OCI-LY7 (cell line): ENCODE results near the gene DBN1. TPM values are rescaled to one million over a fixed set of nuclear protein-coding genes. Genes with fewer than 3 reads are reported as not detected.

Experiments used
- BruUV-seq: library from RNA; stranded (reverse); fragments of 400-500 nt; replicated peaks from 2 replicates; lab custom pipeline; 2021; lab: Mats Ljungman, UMichigan
- CTCF ChIA-PET: fragments of 300-600 bp; sonication (Branson Sonifier 250); formaldehyde crosslinking; loops from one replicate; lab custom pipeline; 2022; ENCODE audit warnings: antibody characterized with exemption; ENCODE audit not compliant: unreplicated experiment; lab: Charles Lee
- POLR2A ChIA-PET: fragments of 300-600 bp; sonication (Branson Sonifier 250); formaldehyde crosslinking; loops from one replicate; lab custom pipeline; 2022; ENCODE audit warnings: antibody characterized with exemption; lab: Charles Lee
- DNase-seq: peaks from one replicate; pipeline ENCODE4 v3.0.0-alpha.2; 2015; ENCODE audit warnings: low spot score
- H2AFZ ChIP-seq: fragments of 200-600 bp; sonication (generic), shearing (Covaris generic); 2 replicates; pipeline ENCODE4 v1.6.1; 2014; ENCODE audit warnings: mild to moderate bottlenecking, antibody characterized with exemption, low read length, moderate library complexity
- H3K27ac ChIP-seq: fragments of 200-600 bp; sonication (generic); 2 replicates; pipeline ENCODE4 v1.5.1; 2014; ENCODE audit warnings: mixed run types, low read depth, mild to moderate bottlenecking, moderate library complexity, low read length, inconsistent platforms; ENCODE audit not compliant: poor library complexity, severe bottlenecking
- H3K36me3 ChIP-seq: fragments of 200-600 bp; sonication (generic); 2 replicates; pipeline ENCODE4 v1.6.1; 2014; ENCODE audit warnings: mild to moderate bottlenecking, antibody characterized with exemption, low read length, moderate library complexity, mixed read lengths; ENCODE audit not compliant: insufficient read depth
- H3K4me1 ChIP-seq: fragments of 200-600 bp; sonication (generic); 2 replicates; pipeline ENCODE4 v1.5.1; 2014; ENCODE audit warnings: mild to moderate bottlenecking, low read length; ENCODE audit not compliant: insufficient read depth, poor library complexity, severe bottlenecking
- H3K4me2 ChIP-seq: fragments of 200-600 bp; sonication (generic); 2 replicates; pipeline ENCODE4 v1.6.1; 2014; ENCODE audit warnings: mild to moderate bottlenecking, low read length
- H3K4me3 ChIP-seq: fragments of 200-600 bp; sonication (generic); 2 replicates; pipeline ENCODE4 v1.5.1; 2014; ENCODE audit warnings: mild to moderate bottlenecking, low read depth, low read length; ENCODE audit not compliant: poor library complexity, severe bottlenecking
- H3K79me2 ChIP-seq: fragments of 200-600 bp; sonication (generic); 2 replicates; pipeline ENCODE4 v1.6.1; 2016; ENCODE audit warnings: low read depth, mild to moderate bottlenecking, low read length, moderate library complexity, mixed read lengths; ENCODE audit not compliant: insufficient read depth
- H3K9me2 ChIP-seq: fragments of 200-600 bp; sonication (generic); 2 replicates; pipeline ENCODE4 v1.6.1; 2016; ENCODE audit warnings: mild to moderate bottlenecking, low read length, mixed read lengths; ENCODE audit not compliant: insufficient read depth
- H3K9me3 ChIP-seq: fragments of 200-600 bp; sonication (generic); 2 replicates; pipeline ENCODE4 v1.6.1; 2014; ENCODE audit warnings: mild to moderate bottlenecking, mixed run types, low read length, mixed read lengths
- H4K20me1 ChIP-seq: fragments of 200-600 bp; sonication (generic); 2 replicates; pipeline ENCODE4 v1.6.1; 2014; ENCODE audit warnings: mild to moderate bottlenecking, antibody characterized with exemption, low read length, moderate library complexity, mixed read lengths; ENCODE audit not compliant: insufficient read depth
- EZH2phosphoT487 ChIP-seq: fragments of 200-600 bp; sonication (generic); IDR thresholded peaks from 2 replicates; pipeline ENCODE4 v1.6.1; 2018; ENCODE audit warnings: low read depth, borderline replicate concordance, mild to moderate bottlenecking, mixed run types, antibody characterized with exemption, low read length, moderate library complexity, mixed read lengths
- intact Hi-C: fragments of 100-400 bp; cut with micrococcal nuclease; formaldehyde crosslinking; loops from one replicate; pipeline ENCODE4 v1.10.0; 2022; ENCODE audit not compliant: unreplicated experiment
- total RNA-seq, 2 experiments: library from RNA; depleted of rRNA in 1 of 2; stranded (reverse); fragments of >200 nt in 1 of 2; shearing (Covaris generic) in 1 of 2; gene quantifications; 2 replicates each; pipeline ENCODE4 v1.2.3, GENCODE V29; 2014 to 2022
- TF ChIP-seq, protein P1 (sequence below): fragments of 200-600 bp; sonication (generic); conservative IDR thresholded peaks from 2 replicates; pipeline ENCODE4 v1.5.1; 2014; ENCODE audit warnings: mild to moderate bottlenecking, antibody characterized with exemption, low read length, moderate library complexity, mixed read lengths

The DBN1 gene
- total RNA-seq, 2 experiments from 2014 or later = 11.7 to 22.0 TPM

DNA sequence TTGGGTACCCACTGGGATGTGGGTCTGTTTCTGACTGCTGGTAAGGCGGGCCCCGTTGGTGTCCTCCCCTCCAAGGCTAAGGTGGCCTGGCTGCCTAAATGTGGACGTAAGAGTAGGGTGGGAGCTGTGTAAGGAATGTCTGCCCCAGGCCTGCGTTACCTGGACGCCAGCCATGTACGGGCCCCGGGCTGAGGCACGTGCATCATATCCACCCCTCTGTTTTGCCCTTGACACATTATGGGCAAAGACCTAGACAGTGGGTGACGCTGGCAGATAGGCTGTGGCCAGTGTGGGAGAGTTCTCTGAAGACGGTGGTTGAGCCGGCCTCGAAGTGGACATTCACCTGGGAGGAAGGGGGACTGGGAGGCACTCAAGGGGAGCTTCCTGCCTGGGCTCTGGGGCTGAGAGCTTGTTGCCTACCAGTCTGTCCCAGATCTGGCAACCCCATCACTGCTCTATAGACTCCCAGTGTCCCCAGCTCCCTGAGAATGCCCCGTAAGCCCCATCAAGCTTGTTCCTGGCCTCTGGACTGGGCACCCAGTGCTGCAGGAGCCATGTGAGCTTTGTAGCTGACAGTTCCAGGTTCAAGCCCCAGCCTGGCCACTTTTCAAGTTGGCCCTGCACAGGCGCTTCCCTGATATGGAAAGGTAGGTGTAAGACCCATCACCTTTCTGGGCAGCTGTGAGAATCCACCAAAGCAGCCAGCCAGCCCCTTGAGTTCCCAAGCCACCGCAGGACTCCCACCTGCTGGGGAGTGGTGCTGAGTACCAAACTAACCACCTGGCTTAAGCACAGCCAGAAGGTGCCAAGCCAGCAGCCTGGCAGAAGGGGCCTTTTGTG lies 30.1 kb downstream of the DBN1 start:
- Histone ChIP-seq H3K9me3 (no peaks in the 10 kb centered on the region), H3K79me2 (no peaks in the 10 kb centered on the region), H3K4me2 (no peak overlapping the region), H3K9me2 (no peaks in the 10 kb centered on the region), H4K20me1 (no peaks in the 10 kb centered on the region), H3K4me3 (no peak overlapping the region), H3K27ac (no peak overlapping the region), H2AFZ (no peak overlapping the region), H3K4me1 (peaks cover 34% of the 10 kb centered on the region), H3K36me3 (peaks cover 40% of the 10 kb centered on the region)
- intact Hi-C loops = no loop called here
- no TSS peak for BruUV-seq
- POLR2A ChIA-PET = interaction anchor here (0.7 kb wide), 1 partner anchor 16 kb away, joined by 3 read pairs; no protein-coding TSS in a partner anchor
- peak; percentile 25 for DNase-seq
- CTCF ChIA-PET = no interaction called here
- TF ChIP-seq, protein P1, sequence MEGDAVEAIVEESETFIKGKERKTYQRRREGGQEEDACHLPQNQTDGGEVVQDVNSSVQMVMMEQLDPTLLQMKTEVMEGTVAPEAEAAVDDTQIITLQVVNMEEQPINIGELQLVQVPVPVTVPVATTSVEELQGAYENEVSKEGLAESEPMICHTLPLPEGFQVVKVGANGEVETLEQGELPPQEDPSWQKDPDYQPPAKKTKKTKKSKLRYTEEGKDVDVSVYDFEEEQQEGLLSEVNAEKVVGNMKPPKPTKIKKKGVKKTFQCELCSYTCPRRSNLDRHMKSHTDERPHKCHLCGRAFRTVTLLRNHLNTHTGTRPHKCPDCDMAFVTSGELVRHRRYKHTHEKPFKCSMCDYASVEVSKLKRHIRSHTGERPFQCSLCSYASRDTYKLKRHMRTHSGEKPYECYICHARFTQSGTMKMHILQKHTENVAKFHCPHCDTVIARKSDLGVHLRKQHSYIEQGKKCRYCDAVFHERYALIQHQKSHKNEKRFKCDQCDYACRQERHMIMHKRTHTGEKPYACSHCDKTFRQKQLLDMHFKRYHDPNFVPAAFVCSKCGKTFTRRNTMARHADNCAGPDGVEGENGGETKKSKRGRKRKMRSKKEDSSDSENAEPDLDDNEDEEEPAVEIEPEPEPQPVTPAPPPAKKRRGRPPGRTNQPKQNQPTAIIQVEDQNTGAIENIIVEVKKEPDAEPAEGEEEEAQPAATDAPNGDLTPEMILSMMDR = no peak
- no peak for TF ChIP-seq EZH2phosphoT487

DNA sequence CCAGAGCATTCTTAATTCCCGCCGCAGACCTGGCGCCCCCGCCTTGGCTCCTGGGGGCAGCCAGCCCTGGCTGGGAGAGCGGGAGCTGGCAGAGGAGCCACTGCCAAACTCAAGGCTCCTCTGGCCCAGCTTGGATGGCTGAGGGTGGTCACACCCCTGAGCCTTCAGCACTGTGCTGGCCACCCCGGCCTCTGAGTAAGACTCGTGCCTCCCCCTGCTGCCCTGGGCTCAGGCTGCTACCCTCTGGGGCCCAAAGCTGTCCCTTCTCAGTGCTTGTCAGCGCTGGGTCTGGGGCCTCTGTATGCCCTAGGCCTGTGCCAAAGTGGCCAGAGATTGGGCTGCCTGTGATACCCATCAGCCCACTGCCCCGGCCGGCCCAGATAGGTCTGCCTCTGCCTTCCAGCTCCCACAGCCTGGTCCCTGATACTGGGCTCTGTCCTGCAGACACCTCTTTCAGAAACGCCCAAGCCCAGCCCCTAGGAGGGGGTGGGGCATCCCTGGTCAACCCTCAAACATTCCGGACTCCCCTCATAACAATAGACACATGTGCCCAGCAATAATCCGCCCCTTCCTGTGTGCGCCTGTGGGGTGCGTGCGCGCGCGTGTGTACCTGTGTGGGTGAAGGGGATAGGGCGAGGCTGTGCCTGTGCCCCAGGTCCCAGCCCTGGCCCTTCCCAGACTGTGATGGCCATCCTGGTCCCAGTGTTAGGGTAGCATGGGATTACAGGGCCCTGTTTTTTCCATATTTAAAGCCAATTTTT lies 31.2 kb downstream of the DBN1 start:
- ChIA-PET CTCF (interaction anchor here (0.5 kb wide), 1 partner anchor 16 kb away, joined by 3 read pairs; no protein-coding TSS in a partner anchor), POLR2A (interaction anchor here (0.5 to 1.2 kb wide), 2 partner anchors 10 to 432 kb away, joined by 3 to 4 read pairs; no protein-coding TSS in a partner anchor)
- no peaks in the 10 kb centered on the region for H3K9me2 ChIP-seq
- H3K4me1 ChIP-seq = peaks cover 25% of the 10 kb centered on the region
- peaks cover 51% of the 10 kb centered on the region for H3K36me3 ChIP-seq
- intact Hi-C loops = no loop called here
- H3K27ac ChIP-seq = no peak overlapping the region
- no peak overlapping the region for H2AFZ ChIP-seq
- TF ChIP-seq EZH2phosphoT487 = no peak
- TF ChIP-seq, protein P1 = no peak
- H3K4me2 ChIP-seq = no peak overlapping the region
- no peak for DNase-seq
- H3K9me3 ChIP-seq = no peaks in the 10 kb centered on the region
- no peak overlapping the region for H3K4me3 ChIP-seq
- no TSS peak for BruUV-seq
- H3K79me2 ChIP-seq = no peaks in the 10 kb centered on the region
- H4K20me1 ChIP-seq = no peaks in the 10 kb centered on the region
